K562 (cell line): Measurements from ENCODE around the gene ZNF22. TPM values are rescaled to one million over a fixed set of nuclear protein-coding genes. Genes with fewer than 3 reads are reported as not detected.

ENCODE experiments used
- ATAC-seq: fragments of 200-7000 bp; cut with Tn5 transposase; 3 replicates; pipeline ENCODE4 v1.9.1; 2020; ENCODE audit warnings: moderate library complexity
- BruUV-seq: library from RNA; stranded (reverse); fragments of 400-500 nt; replicated peaks from 2 replicates; lab custom pipeline; 2021; lab: Mats Ljungman, UMichigan
- CTCF ChIA-PET: fragments of 300-600 bp; formaldehyde crosslinking; extraction: SDS; loops from one replicate; lab custom pipeline; 2021; ENCODE audit warnings: low intra/inter-chr PET ratio; lab: Yijun Ruan, JAX
- POLR2A ChIA-PET: fragments of 300-600, 350-650 bp; sonication (Branson Sonifier 250); formaldehyde crosslinking; extraction: SDS; loops from one replicate; lab custom pipeline; 2021; ENCODE audit warnings: antibody characterized with exemption, inconsistent platforms; lab: Yijun Ruan, JAX
- DNase-seq, 4 experiments: peaks; one replicate each; pipeline versions ENCODE4 v3.0.0 to v3.0.0-alpha.2; 2011 to 2018; ENCODE audit warnings: low spot score in 3 of 4, mixed read lengths in 3 of 4; ENCODE audit errors: extremely low read depth in 1 of 4
- FAIRE-seq: peaks from 2 replicates; lab custom pipeline; 2011; peaks lifted over from hg19 to GRCh38; lab: Jason Lieb, UNC
- H2AFZ ChIP-seq: 2 replicates; pipeline ENCODE4 v1.6.0; 2011; ENCODE audit warnings: low read depth, low read length, control low read depth, inconsistent platforms
- H3K27ac ChIP-seq: fragments of 200-600 bp; 3 replicates; pipeline ENCODE4 v1.8.0; 2011; ENCODE audit warnings: low read depth, mild to moderate bottlenecking, control low read depth, inconsistent platforms, low read length, moderate library complexity, mixed read lengths; ENCODE audit errors: extremely low read depth
- H3K27me3 ChIP-seq, 2 experiments: fragments of 300-600 bp in 1 of 2; 2 replicates in 1 of 2; 3 replicates in 1 of 2; pipeline versions ENCODE4 v1.6.0 to v1.8.0; 2011; ENCODE audit warnings: inconsistent platforms in 2 of 2, low read length in 2 of 2, mild to moderate bottlenecking in 1 of 2, mixed read lengths in 1 of 2, moderate library complexity in 1 of 2; ENCODE audit not compliant: control insufficient read depth in 2 of 2, insufficient read depth in 2 of 2
- H3K36me3 ChIP-seq: fragments of 300-600 bp; 3 replicates; pipeline ENCODE4 v1.8.0; 2011; ENCODE audit warnings: mild to moderate bottlenecking, low read length, inconsistent platforms; ENCODE audit not compliant: control insufficient read depth, insufficient read depth
- H3K4me1 ChIP-seq, 2 experiments: fragments of 200-600 bp in 1 of 2; replicated peaks in 1 of 2; 2 replicates in 1 of 2; 3 replicates in 1 of 2; pipeline versions ENCODE4 v1.5.1 to v1.8.0; 2011; ENCODE audit warnings: inconsistent platforms in 2 of 2, low read length in 2 of 2, mild to moderate bottlenecking in 1 of 2, mixed read lengths in 1 of 2, moderate library complexity in 1 of 2; ENCODE audit not compliant: control insufficient read depth in 2 of 2, insufficient read depth in 2 of 2
- H3K4me2 ChIP-seq: 2 replicates; pipeline ENCODE4 v1.6.1; 2011; ENCODE audit warnings: low read length, control low read depth, inconsistent platforms, mixed read lengths; ENCODE audit not compliant: insufficient read depth
- H3K4me3 ChIP-seq: fragments of 200-600 bp; sonication (generic), shearing (Covaris generic); 2 replicates; pipeline ENCODE4 v1.5.1; 2016; ENCODE audit warnings: control low read depth, inconsistent platforms
- H3K79me2 ChIP-seq: fragments of 200-600 bp; 3 replicates; pipeline ENCODE4 v1.8.0; 2011; ENCODE audit warnings: low read length, inconsistent platforms; ENCODE audit not compliant: control insufficient read depth, insufficient read depth
- H3K9ac ChIP-seq, 2 experiments: 2 replicates each; pipeline versions ENCODE4 v1.6.0 to v1.6.1; 2011; ENCODE audit warnings: low read depth in 2 of 2, low read length in 2 of 2, control low read depth in 1 of 2, inconsistent platforms in 1 of 2, mild to moderate bottlenecking in 1 of 2, mixed read lengths in 1 of 2; ENCODE audit not compliant: insufficient read depth in 1 of 2
- H3K9me1 ChIP-seq: one replicate; pipeline ENCODE4 v1.6.0; 2011; ENCODE audit warnings: inconsistent platforms, mild to moderate bottlenecking, low read length, moderate library complexity; ENCODE audit not compliant: control insufficient read depth, insufficient read depth
- H3K9me3 ChIP-seq: replicated peaks from 2 replicates; pipeline ENCODE4 v1.5.1; 2011; ENCODE audit warnings: low read depth, low read length, inconsistent platforms; ENCODE audit not compliant: control insufficient read depth, insufficient read depth
- H4K20me1 ChIP-seq: replicated peaks from 2 replicates; pipeline ENCODE4 v1.6.1; 2011; ENCODE audit warnings: low read length, inconsistent platforms, mixed read lengths; ENCODE audit not compliant: control insufficient read depth, insufficient read depth
- ZNF133 ChIP-seq: fragments of 250-450 bp; sonication (Bioruptor Pico); IDR thresholded peaks from 2 replicates; pipeline ENCODE4 v1.4.0; 2020; ENCODE audit warnings: mild to moderate bottlenecking
- WGBS: fragments of 100-300 bp; shearing (Covaris generic); methylation state at CpG from one replicate; pipeline ENCODE4 v1.1.6; 2016; ENCODE audit warnings: low coverage, mixed read lengths; ENCODE audit not compliant: insufficient coverage; ENCODE audit errors: missing lambda C conversion rate; 5-methylcytosine and 5-hydroxymethylcytosine counted together
- in situ Hi-C: fragments of 300-500 bp; cut with MboI; formaldehyde crosslinking; loops from 4 replicates; pipeline ENCODE4 v1.15.0; 2018; ENCODE audit warnings: inconsistent platforms, mixed read lengths
- intact Hi-C: fragments of 100-400 bp; cut with micrococcal nuclease; formaldehyde crosslinking; loops from 2 replicates; pipeline ENCODE4 v1.14.2; 2022
- polyA plus RNA-seq, 8 experiments: library from polyadenylated mRNA; depleted of rRNA in 4 of 8; stranded (reverse) in 5 of 8; unstranded in 3 of 8; fragments of >200 nt; fragmentation: Nextera tagmentation in 2 of 8; fragmentation: Illumina TruSeq in 1 of 8; extraction: Ambion mirVana in 2 of 8; extraction: Trizol in 1 of 8; gene quantifications; 2 replicates each; pipeline versions ENCODE4 v1.2.1 to v1.2.3, GENCODE V29; 2011 to 2014; ENCODE audit warnings: inconsistent platforms in 1 of 8, missing spikeins in 1 of 8
- total RNA-seq, 7 experiments: library from RNA; depleted of rRNA in 6 of 7; stranded (reverse); fragments of >200 nt in 6 of 7; fragmentation: Illumina TruSeq in 2 of 7; extraction: Trizol in 2 of 7; gene quantifications; 2 replicates each; pipeline versions ENCODE4 v1.2.1 to v1.2.3, GENCODE V29; 2011 to 2021; ENCODE audit warnings: low replicate concordance in 1 of 7
- TF ChIP-seq, protein P1 (sequence below): IDR thresholded peaks from 2 replicates; pipeline ENCODE4 v1.6.1; 2014; ENCODE audit warnings: antibody characterized with exemption
- TF ChIP-seq, protein P2 (sequence below), 3 experiments: IDR thresholded peaks in 2 of 3; conservative IDR thresholded peaks in 1 of 3; 2 replicates each; pipeline ENCODE4 v1.5.1; 2011 to 2012; ENCODE audit warnings: low read length in 3 of 3, mild to moderate bottlenecking in 3 of 3, control low read depth in 2 of 3, improper control_type of control experiment in 1 of 3, inconsistent platforms in 1 of 3, low read depth in 1 of 3, mixed read lengths in 1 of 3, moderate library complexity in 1 of 3; ENCODE audit not compliant: insufficient read depth in 2 of 3

Gene ZNF22
- total and polyA plus RNA-seq, 9 of the 15 experiments (the other 6 are each of a cell fraction or from before 2014, with no cell fraction given) = 36.2 to 98.7 (median 51.2) TPM

DNA sequence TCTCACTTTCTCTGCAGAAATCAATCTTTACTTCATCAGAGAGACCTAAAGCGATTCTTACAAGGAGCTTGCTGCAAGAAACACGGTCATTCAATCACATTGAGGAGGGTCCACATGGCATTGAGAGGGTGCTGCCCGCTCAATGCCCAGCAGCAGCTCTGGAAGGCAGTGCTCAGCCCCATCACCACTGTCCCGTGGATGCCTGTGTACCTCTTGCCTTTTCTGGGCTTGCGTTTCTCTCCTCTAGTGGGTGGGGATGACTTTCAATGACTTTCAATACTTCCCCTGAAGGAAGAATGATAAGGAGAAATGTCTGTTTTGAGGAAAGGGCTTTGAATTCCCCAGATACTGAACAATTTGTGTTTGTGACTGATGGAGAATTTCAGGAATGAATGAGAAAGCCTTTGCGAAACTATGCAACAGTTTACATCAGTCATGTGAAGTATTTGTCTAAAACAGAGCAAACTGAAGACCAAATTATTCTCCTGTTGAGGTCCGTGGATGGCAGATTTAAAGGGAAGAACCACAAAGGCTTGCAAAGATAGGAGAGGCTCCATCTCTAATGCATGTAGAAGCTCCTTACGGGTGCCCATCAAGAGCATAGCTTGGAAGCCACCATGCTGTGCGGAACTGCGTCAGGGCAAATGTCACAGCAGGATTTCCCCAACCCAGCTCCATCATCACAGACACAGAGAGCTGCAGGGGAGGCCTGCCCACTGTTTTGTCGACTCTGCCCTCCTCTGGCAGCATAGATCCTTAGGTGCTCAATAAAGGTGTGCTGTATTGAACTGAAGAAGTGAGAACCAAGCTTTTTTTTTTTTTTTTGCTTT is 6.6 kb upstream of the ZNF22 start:
- Histone ChIP-seq H3K27ac (no peak overlapping the region), H3K27me3 (peaks cover 20 to 60% of the 10 kb centered on the region in 2 experiments), H3K4me2 (no peak overlapping the region), H3K4me3 (no peak overlapping the region), H3K9me1 (no peaks in the 10 kb centered on the region), H3K4me1 (peaks cover 0 to 5% of the 10 kb centered on the region in 2 experiments; a peak in 2 of 5 replicates)
- POLR2A ChIA-PET = interaction anchor here (0.6 to 1.1 kb wide), 6 partner anchors 8 to 452 kb away, joined by 3 read pairs; no protein-coding TSS in a partner anchor
- in situ Hi-C loops (no loop called here), intact Hi-C loops (no loop called here)
- BruUV-seq = no TSS peak
- CTCF ChIA-PET = no interaction called here
- 9% methylated on average over 11 of the region's 11 CpGs for WGBS
- no peak for ATAC-seq
- no peak for DNase-seq
- TF ChIP-seq ZNF133 (CRISPR knock-in tag) = no peak
- TF ChIP-seq, protein P1, sequence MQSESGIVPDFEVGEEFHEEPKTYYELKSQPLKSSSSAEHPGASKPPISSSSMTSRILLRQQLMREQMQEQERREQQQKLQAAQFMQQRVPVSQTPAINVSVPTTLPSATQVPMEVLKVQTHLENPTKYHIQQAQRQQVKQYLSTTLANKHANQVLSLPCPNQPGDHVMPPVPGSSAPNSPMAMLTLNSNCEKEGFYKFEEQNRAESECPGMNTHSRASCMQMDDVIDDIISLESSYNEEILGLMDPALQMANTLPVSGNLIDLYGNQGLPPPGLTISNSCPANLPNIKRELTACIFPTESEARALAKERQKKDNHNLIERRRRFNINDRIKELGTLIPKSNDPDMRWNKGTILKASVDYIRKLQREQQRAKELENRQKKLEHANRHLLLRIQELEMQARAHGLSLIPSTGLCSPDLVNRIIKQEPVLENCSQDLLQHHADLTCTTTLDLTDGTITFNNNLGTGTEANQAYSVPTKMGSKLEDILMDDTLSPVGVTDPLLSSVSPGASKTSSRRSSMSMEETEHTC = no peak
- TF ChIP-seq, protein P2, sequence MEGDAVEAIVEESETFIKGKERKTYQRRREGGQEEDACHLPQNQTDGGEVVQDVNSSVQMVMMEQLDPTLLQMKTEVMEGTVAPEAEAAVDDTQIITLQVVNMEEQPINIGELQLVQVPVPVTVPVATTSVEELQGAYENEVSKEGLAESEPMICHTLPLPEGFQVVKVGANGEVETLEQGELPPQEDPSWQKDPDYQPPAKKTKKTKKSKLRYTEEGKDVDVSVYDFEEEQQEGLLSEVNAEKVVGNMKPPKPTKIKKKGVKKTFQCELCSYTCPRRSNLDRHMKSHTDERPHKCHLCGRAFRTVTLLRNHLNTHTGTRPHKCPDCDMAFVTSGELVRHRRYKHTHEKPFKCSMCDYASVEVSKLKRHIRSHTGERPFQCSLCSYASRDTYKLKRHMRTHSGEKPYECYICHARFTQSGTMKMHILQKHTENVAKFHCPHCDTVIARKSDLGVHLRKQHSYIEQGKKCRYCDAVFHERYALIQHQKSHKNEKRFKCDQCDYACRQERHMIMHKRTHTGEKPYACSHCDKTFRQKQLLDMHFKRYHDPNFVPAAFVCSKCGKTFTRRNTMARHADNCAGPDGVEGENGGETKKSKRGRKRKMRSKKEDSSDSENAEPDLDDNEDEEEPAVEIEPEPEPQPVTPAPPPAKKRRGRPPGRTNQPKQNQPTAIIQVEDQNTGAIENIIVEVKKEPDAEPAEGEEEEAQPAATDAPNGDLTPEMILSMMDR (IDR thresholded peaks at IDR 0.05 in 2 of 3, conservative IDR thresholded peaks at IDR 0.05 in 1 of 3; ENCODE audit: insufficient read depth in 2 of 3, low read depth in 1 of 3, low read length in 3 of 3) = 0 out of 6 replicates have a peak, but pooled peaks of 1 of the 3 experiments have one; percentile 4
- TF ChIP-seq, all 486 proteins: peak for 1
- Histone ChIP-seq H2AFZ (no peak overlapping the region), H3K9me3 (no peaks in the 10 kb centered on the region), H3K79me2 (no peaks in the 10 kb centered on the region), H4K20me1 (0 out of 2 replicates have a peak, but pooled peaks cover under 1% of the 10 kb centered on the region), H3K9ac (no peak overlapping the region), H3K36me3 (no peaks in the 10 kb centered on the region)
- peak; percentile 70 for FAIRE-seq
